ENCODE data around the gene CAMK2N1. TPM values are rescaled to one million over a fixed set of nuclear protein-coding genes. Genes with fewer than 3 reads are reported as not detected.

Gene CAMK2N1
- total and polyA plus RNA-seq, 4 donors = 9.6 to 36.8 (median 16.7) TPM

DNA sequence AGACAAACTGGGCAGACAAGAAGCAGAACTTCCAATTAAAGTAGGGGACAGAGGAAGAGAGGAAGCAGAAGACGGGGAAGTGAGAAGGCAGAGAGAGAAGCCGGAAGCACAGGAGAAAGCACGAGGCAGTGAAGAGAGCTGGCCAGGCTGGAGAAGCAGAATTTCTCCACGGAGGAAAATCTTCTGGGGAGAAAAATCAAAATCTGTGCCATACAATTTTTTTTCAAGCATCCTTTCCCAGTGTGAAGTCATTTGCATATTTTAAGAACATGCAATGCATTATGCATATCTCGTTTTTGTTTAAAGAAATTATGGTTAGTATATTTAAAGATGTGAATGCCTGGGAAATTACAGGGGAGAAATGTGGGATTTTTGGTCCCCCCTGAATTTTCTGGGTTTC is 7.3 kb upstream of the CAMK2N1 start:
- ATAC-seq (ENCODE audit: low FRiP score) (no peak), DNase-seq (no peak)
- H3K9me3 ChIP-seq (ENCODE audit: control insufficient read depth, low read length) = no peaks in the 10 kb centered on the region
- no peak overlapping the region for H3K4me3 ChIP-seq (ENCODE audit: low read length in 2 of 2)
- 49 to 52% methylated on average over 5 of the region's 5 CpGs for WGBS, 2 donors
- H3K4me1 ChIP-seq (ENCODE audit: control insufficient read depth in 1 of 2, insufficient read depth in 2 of 2, low read length in 2 of 2) = no peaks in the 10 kb centered on the region
- H3K27ac ChIP-seq (ENCODE audit: low read depth in 1 of 2, low read length in 2 of 2) = no peak overlapping the region
- intact Hi-C loops (cut with DNase I) = loop anchor here (1.0 to 5.0 kb wide), 3 partner anchors 116 to 575 kb away; no protein-coding TSS in a partner anchor
- H3K27me3 ChIP-seq (ENCODE audit: control insufficient read depth in 1 of 2, insufficient read depth in 2 of 2, low read length in 1 of 2) = no peaks in the 10 kb centered on the region
- no peaks in the 10 kb centered on the region for H3K36me3 ChIP-seq (ENCODE audit: control insufficient read depth in 1 of 2, insufficient read depth in 2 of 2, low read length in 1 of 2)

DNA sequence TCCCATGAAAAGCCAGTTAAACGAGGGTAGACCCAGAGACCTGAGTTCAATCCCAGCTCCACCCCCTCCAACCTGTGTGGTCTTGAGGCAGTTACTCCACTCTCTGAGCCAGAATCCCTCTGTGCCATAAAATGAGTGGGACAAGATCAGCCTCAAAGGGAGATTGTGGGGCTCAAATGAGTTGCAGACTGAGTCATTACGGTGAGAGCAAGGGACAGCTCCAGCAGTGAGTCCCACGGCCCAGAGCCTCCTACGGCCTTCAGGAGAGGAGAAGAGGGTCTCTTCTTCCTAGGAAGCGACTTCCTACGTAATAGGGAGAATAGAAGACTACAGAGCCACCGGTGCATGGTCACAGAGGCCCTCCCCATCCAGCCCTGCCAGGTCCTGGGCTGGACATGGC is 6.7 kb upstream of the CAMK2N1 start:
- Histone ChIP-seq H3K4me3 (ENCODE audit: low read length in 2 of 2) (no peak overlapping the region), H3K9me3 (ENCODE audit: control insufficient read depth, low read length) (no peaks in the 10 kb centered on the region), H3K27ac (ENCODE audit: low read depth in 1 of 2, low read length in 2 of 2) (no peak overlapping the region), H3K4me1 (ENCODE audit: control insufficient read depth in 1 of 2, insufficient read depth in 2 of 2, low read length in 2 of 2) (no peaks in the 10 kb centered on the region), H3K36me3 (ENCODE audit: control insufficient read depth in 1 of 2, insufficient read depth in 2 of 2, low read length in 1 of 2) (no peaks in the 10 kb centered on the region), H3K27me3 (ENCODE audit: control insufficient read depth in 1 of 2, insufficient read depth in 2 of 2, low read length in 1 of 2) (no peaks in the 10 kb centered on the region)
- intact Hi-C loops (cut with DNase I) = loop anchor here (1.0 to 5.0 kb wide), 3 partner anchors 115 to 574 kb away; no protein-coding TSS in a partner anchor
- ATAC-seq (ENCODE audit: low FRiP score) (no peak), DNase-seq (no peak)
- WGBS, 2 donors = 70 to 77% methylated on average over 7 of the region's 7 CpGs

GRCh38 chr1:20491866-20492265 is 5.9 kb upstream of the CAMK2N1 start:
- 53 to 57% methylated on average over 7 of the region's 7 CpGs for WGBS, 2 donors
- Histone ChIP-seq H3K27ac (ENCODE audit: low read depth in 1 of 2, low read length in 2 of 2) (no peak overlapping the region), H3K36me3 (ENCODE audit: control insufficient read depth in 1 of 2, insufficient read depth in 2 of 2, low read length in 1 of 2) (no peaks in the 10 kb centered on the region), H3K4me1 (ENCODE audit: control insufficient read depth in 1 of 2, insufficient read depth in 2 of 2, low read length in 2 of 2) (no peaks in the 10 kb centered on the region), H3K4me3 (ENCODE audit: low read length in 2 of 2) (no peak overlapping the region), H3K9me3 (ENCODE audit: control insufficient read depth, low read length) (no peaks in the 10 kb centered on the region), H3K27me3 (ENCODE audit: control insufficient read depth in 1 of 2, insufficient read depth in 2 of 2, low read length in 1 of 2) (no peaks in the 10 kb centered on the region)
- ATAC-seq (ENCODE audit: low FRiP score) (no peak), DNase-seq (no peak)
- intact Hi-C loops (cut with DNase I) = loop anchor here in 1 of 2 donors (2.0 to 5.0 kb wide), 2 partner anchors 115 to 573 kb away; no protein-coding TSS in a partner anchor

DNA sequence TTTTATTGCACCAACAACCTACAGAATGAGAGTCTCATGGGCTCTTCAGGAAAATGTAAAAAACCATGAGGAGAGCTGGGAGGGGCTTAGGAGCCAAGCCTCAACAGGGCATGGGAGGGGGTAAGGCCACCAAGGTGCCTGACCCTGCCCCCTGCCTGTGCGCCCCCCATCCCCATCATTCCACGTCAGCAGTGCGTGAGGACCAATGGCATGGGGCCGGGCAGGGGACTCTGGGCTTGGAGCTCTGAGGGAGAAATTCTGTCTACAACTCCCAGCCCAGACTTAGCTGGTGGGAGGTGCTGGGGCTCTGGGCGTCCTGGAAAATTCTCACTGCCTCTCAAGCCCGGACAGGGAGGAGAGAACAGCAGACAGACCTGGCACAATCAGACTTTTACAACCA is 5.2 kb upstream of the CAMK2N1 start:
- Histone ChIP-seq H3K27ac (ENCODE audit: low read depth in 1 of 2, low read length in 2 of 2) (no peak overlapping the region), H3K36me3 (ENCODE audit: control insufficient read depth in 1 of 2, insufficient read depth in 2 of 2, low read length in 1 of 2) (no peaks in the 10 kb centered on the region), H3K4me3 (ENCODE audit: low read length in 2 of 2) (no peak overlapping the region), H3K27me3 (ENCODE audit: control insufficient read depth in 1 of 2, insufficient read depth in 2 of 2, low read length in 1 of 2) (no peaks in the 10 kb centered on the region), H3K9me3 (ENCODE audit: control insufficient read depth, low read length) (no peaks in the 10 kb centered on the region), H3K4me1 (ENCODE audit: control insufficient read depth in 1 of 2, insufficient read depth in 2 of 2, low read length in 2 of 2) (no peaks in the 10 kb centered on the region)
- ATAC-seq (ENCODE audit: low FRiP score) (no peak), DNase-seq (no peak)
- WGBS, 2 donors = 44 to 53% methylated on average over 6 of the region's 6 CpGs
- intact Hi-C loops (cut with DNase I) = loop anchor here in 1 of 2 donors (5.0 kb wide), 1 partner anchor 114 kb away; no protein-coding TSS in a partner anchor

- DNase-seq (no peak), ATAC-seq (ENCODE audit: low FRiP score) (no peak)
- Histone ChIP-seq H3K4me3 (ENCODE audit: low read length in 2 of 2) (no peak overlapping the region), H3K9me3 (ENCODE audit: control insufficient read depth, low read length) (no peaks in the 10 kb centered on the region), H3K4me1 (ENCODE audit: control insufficient read depth in 1 of 2, insufficient read depth in 2 of 2, low read length in 2 of 2) (no peaks in the 10 kb centered on the region), H3K36me3 (ENCODE audit: control insufficient read depth in 1 of 2, insufficient read depth in 2 of 2, low read length in 1 of 2) (no peaks in the 10 kb centered on the region), H3K27me3 (ENCODE audit: control insufficient read depth in 1 of 2, insufficient read depth in 2 of 2, low read length in 1 of 2) (no peaks in the 10 kb centered on the region), H3K27ac (ENCODE audit: low read depth in 1 of 2, low read length in 2 of 2) (no peak overlapping the region)
- intact Hi-C loops (cut with DNase I) = no loop called here
- 8 to 14% methylated on average over 4 of the region's 4 CpGs for WGBS, 2 donors
Measured at GRCh38 chr1:20487236-20487590, 1.2 kb upstream of the CAMK2N1 start.

GRCh38 chr1:20486457-20487235 is 636 bp upstream of the CAMK2N1 start:
- DNase-seq (peak; percentile 76 to 89), ATAC-seq (ENCODE audit: low FRiP score) (peak; percentile 80)
- WGBS, 2 donors = 1 to 2% methylated on average over 36 to 51 of the region's 51 CpGs
- Histone ChIP-seq H3K27ac (ENCODE audit: low read depth in 1 of 2, low read length in 2 of 2) (no peak overlapping the region), H3K36me3 (ENCODE audit: control insufficient read depth in 1 of 2, insufficient read depth in 2 of 2, low read length in 1 of 2) (no peaks in the 10 kb centered on the region), H3K4me1 (ENCODE audit: control insufficient read depth in 1 of 2, insufficient read depth in 2 of 2, low read length in 2 of 2) (no peaks in the 10 kb centered on the region), H3K4me3 (ENCODE audit: low read length in 2 of 2) (peak overlapping the region; percentile 37 to 55), H3K9me3 (ENCODE audit: control insufficient read depth, low read length) (no peaks in the 10 kb centered on the region), H3K27me3 (ENCODE audit: control insufficient read depth in 1 of 2, insufficient read depth in 2 of 2, low read length in 1 of 2) (no peaks in the 10 kb centered on the region)
- intact Hi-C loops (cut with DNase I) = no loop called here

GRCh38 chr1:20484519-20485462 is 1.2 kb downstream of the CAMK2N1 start:
- DNase-seq = no peak
- no peaks in the 10 kb centered on the region for H3K27me3 ChIP-seq (ENCODE audit: control insufficient read depth in 1 of 2, insufficient read depth in 2 of 2, low read length in 1 of 2)
- H3K27ac ChIP-seq (ENCODE audit: low read depth in 1 of 2, low read length in 2 of 2) = no peak overlapping the region
- no peaks in the 10 kb centered on the region for H3K4me1 ChIP-seq (ENCODE audit: control insufficient read depth in 1 of 2, insufficient read depth in 2 of 2, low read length in 2 of 2)
- no peaks in the 10 kb centered on the region for H3K9me3 ChIP-seq (ENCODE audit: control insufficient read depth, low read length)
- intact Hi-C loops (cut with DNase I) = no loop called here
- WGBS, 2 donors = 1% methylated on average over 84 to 89 of the region's 89 CpGs
- no peak for ATAC-seq (ENCODE audit: low FRiP score)
- no peaks in the 10 kb centered on the region for H3K36me3 ChIP-seq (ENCODE audit: control insufficient read depth in 1 of 2, insufficient read depth in 2 of 2, low read length in 1 of 2)
- peak overlapping the region; percentile 37 to 55 for H3K4me3 ChIP-seq (ENCODE audit: low read length in 2 of 2)

DNA sequence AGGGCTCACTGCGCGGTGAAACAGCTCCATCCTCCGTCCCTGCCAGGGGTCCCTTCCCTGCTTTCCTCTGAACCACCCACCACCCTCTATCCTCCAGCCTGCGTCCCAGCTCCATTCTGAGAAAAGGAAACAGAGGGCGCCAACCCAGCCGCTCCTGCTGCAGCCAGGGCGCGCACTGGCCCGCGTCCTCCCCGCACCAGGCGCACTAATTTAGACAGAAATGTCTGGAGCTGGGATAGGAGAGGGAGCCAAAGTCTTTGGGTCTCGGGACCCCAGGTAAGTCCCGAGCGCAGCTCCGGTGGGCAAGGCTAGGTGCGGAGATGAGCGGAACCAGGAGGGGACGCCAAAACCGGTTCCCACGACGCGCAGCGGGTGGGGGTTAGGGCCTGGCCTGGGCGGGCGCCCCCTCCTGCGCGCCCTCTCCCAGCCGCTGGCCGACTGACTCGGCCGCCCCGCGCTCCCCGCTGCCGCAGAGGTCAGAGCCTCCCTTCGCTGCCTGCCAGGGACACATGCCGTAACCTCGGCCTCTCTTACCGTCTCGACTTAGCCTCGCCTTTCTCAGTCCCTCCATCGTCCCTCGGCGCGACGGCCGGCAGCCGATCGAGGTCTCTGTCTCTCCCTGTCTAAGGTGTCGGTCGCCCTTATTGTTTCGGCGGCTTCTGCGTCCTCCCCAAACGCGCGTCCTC is 2.0 kb downstream of the CAMK2N1 start:
- Histone ChIP-seq H3K36me3 (ENCODE audit: control insufficient read depth in 1 of 2, insufficient read depth in 2 of 2, low read length in 1 of 2) (no peaks in the 10 kb centered on the region), H3K4me1 (ENCODE audit: control insufficient read depth in 1 of 2, insufficient read depth in 2 of 2, low read length in 2 of 2) (no peaks in the 10 kb centered on the region), H3K4me3 (ENCODE audit: low read length in 2 of 2) (peak overlapping the region; percentile 37 to 55), H3K27ac (ENCODE audit: low read depth in 1 of 2, low read length in 2 of 2) (no peak overlapping the region), H3K9me3 (ENCODE audit: control insufficient read depth, low read length) (no peaks in the 10 kb centered on the region), H3K27me3 (ENCODE audit: control insufficient read depth in 1 of 2, insufficient read depth in 2 of 2, low read length in 1 of 2) (no peaks in the 10 kb centered on the region)
- 5% methylated on average over 54 to 58 of the region's 58 CpGs for WGBS, 2 donors
- ATAC-seq (ENCODE audit: low FRiP score) (no peak), DNase-seq (no peak)
- intact Hi-C loops (cut with DNase I) = no loop called here

Measured in aorta (tissue), 5 donors.